ENCODE measurements around the gene GNB2.

- TF ChIP-seq, protein P1, sequence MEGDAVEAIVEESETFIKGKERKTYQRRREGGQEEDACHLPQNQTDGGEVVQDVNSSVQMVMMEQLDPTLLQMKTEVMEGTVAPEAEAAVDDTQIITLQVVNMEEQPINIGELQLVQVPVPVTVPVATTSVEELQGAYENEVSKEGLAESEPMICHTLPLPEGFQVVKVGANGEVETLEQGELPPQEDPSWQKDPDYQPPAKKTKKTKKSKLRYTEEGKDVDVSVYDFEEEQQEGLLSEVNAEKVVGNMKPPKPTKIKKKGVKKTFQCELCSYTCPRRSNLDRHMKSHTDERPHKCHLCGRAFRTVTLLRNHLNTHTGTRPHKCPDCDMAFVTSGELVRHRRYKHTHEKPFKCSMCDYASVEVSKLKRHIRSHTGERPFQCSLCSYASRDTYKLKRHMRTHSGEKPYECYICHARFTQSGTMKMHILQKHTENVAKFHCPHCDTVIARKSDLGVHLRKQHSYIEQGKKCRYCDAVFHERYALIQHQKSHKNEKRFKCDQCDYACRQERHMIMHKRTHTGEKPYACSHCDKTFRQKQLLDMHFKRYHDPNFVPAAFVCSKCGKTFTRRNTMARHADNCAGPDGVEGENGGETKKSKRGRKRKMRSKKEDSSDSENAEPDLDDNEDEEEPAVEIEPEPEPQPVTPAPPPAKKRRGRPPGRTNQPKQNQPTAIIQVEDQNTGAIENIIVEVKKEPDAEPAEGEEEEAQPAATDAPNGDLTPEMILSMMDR (conservative IDR thresholded peaks at IDR 0.05 in 1 of 2, IDR thresholded peaks at IDR 0.05 in 1 of 2; ENCODE audit: extremely low read depth in 1 of 2, insufficient read depth in 1 of 2, low read depth in 1 of 2, low read length in 2 of 2) = no peak
- no peak for TF ChIP-seq EZH2 (IDR thresholded peaks at IDR 0.05; ENCODE audit: borderline replicate concordance, low read length)
Observed at GRCh38 chr7:100683659-100684533, 10.4 kb downstream of the GNB2 start.

Measured in mammary epithelial cell (primary cell).